Skeletal muscle tissue (tissue), 4 donors: Measurements from ENCODE around the gene DPY19L1. TPM values are rescaled to one million over a fixed set of nuclear protein-coding genes. Genes with fewer than 3 reads are reported as not detected.
"Not testable (repeated sequence)": the region's sequence is repeated elsewhere in the genome, so short reads cannot be mapped to it uniquely, and the experiment has no call there.

Experiments
- H3K27ac ChIP-seq: one replicate; pipeline ENCODE4 v1.7.0; 2013; ENCODE audit warnings: mild to moderate bottlenecking, low read depth, low read length, inconsistent platforms
- H3K27me3 ChIP-seq, 3 donors: one replicate each; pipeline ENCODE4 v1.7.0; 2013; ENCODE audit warnings: low read length in 3 of 3; ENCODE audit not compliant: control insufficient read depth in 3 of 3, insufficient read depth in 3 of 3
- H3K36me3 ChIP-seq, 3 donors: one replicate each; pipeline ENCODE4 v1.7.0; 2013; ENCODE audit warnings: low read length in 3 of 3; ENCODE audit not compliant: control insufficient read depth in 3 of 3, insufficient read depth in 3 of 3
- H3K4me1 ChIP-seq, 3 donors: one replicate each; pipeline ENCODE4 v1.7.0; 2013; ENCODE audit warnings: low read length in 3 of 3, mild to moderate bottlenecking in 3 of 3; ENCODE audit not compliant: control insufficient read depth in 3 of 3, insufficient read depth in 3 of 3
- H3K4me3 ChIP-seq, 3 donors: one replicate each; pipeline ENCODE4 v1.7.0; 2013; ENCODE audit warnings: low read length in 3 of 3
- H3K9ac ChIP-seq, 3 donors: one replicate each; pipeline ENCODE4 v1.7.0; 2013; ENCODE audit warnings: low read length in 3 of 3, mild to moderate bottlenecking in 3 of 3, moderate library complexity in 2 of 3, low read depth in 1 of 3
- H3K9me3 ChIP-seq, 3 donors: one replicate each; pipeline ENCODE4 v1.7.0; 2013; ENCODE audit warnings: low read length in 3 of 3; ENCODE audit not compliant: control insufficient read depth in 3 of 3
- total RNA-seq: library from RNA; depleted of rRNA; stranded (reverse); fragments of >200 nt; gene quantifications from one replicate; pipeline ENCODE4 v1.2.3, GENCODE V29; 2014
- donor health status: Osteomylitis.

Gene DPY19L1
- total RNA-seq, 1 donor from 2014 or later = 20.4 TPM

GRCh38 chr7:35019179-35019729 lies 18.0 kb downstream of the DPY19L1 start:
- Histone ChIP-seq H3K9me3 (no peaks in the 10 kb centered on the region), H3K27ac (no peak overlapping the region), H3K9ac (no peak overlapping the region), H3K27me3 (no peaks in the 10 kb centered on the region), H3K36me3 (peaks cover 0 to 2% (median 0%) of the 10 kb centered on the region in 3 donors), H3K4me3 (no peak overlapping the region), H3K4me1 (no peaks in the 10 kb centered on the region)

DNA sequence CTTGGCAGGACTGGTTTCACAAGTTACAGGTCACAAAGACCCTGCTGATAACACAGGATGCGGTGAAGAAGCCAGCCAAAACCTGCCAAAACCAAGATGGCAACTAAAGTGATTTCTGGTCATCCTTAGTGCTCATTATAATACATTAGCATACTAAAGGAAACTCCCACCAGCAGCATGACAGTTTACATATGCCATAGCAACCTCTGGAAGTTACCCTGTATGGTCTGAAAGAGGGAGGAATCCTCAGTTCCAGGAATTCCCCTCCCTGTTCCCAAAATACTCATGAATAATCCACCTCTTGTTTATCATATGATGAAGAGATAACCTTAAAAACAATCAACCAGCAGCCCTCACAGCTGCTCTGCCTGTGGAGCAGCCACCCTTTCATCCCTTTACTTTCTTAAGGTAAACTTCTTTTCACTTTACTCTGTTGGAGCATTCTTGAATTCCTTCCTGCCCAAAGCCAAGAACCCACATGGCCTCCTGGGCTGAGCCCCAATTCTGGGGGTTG lies 21.9 kb downstream of the DPY19L1 start:
- Histone ChIP-seq H3K4me1 (no peaks in the 10 kb centered on the region), H3K36me3 (peaks cover 4 to 6% (median 5%) of the 10 kb centered on the region in 3 donors), H3K9ac (no peak overlapping the region), H3K27ac (no peak overlapping the region), H3K9me3 (no peaks in the 10 kb centered on the region), H3K4me3 (no peak overlapping the region), H3K27me3 (no peaks in the 10 kb centered on the region)

GRCh38 chr7:35012160-35012559 lies 25.1 kb downstream of the DPY19L1 start:
- no peaks in the 10 kb centered on the region for H3K27me3 ChIP-seq
- no peak overlapping the region for H3K9ac ChIP-seq
- no peaks in the 10 kb centered on the region for H3K4me1 ChIP-seq
- peaks cover 4 to 6% (median 5%) of the 10 kb centered on the region in 3 donors for H3K36me3 ChIP-seq
- H3K27ac ChIP-seq = no peak overlapping the region
- no peaks in the 10 kb centered on the region for H3K9me3 ChIP-seq
- H3K4me3 ChIP-seq = no peak overlapping the region

- Histone ChIP-seq H3K27ac (no peak overlapping the region), H3K36me3 (peaks cover 4 to 6% (median 5%) of the 10 kb centered on the region in 3 donors), H3K9ac (no peak overlapping the region), H3K4me3 (no peak overlapping the region), H3K27me3 (no peaks in the 10 kb centered on the region), H3K9me3 (no peaks in the 10 kb centered on the region), H3K4me1 (no peaks in the 10 kb centered on the region)
Measured at GRCh38 chr7:35011085-35011484, 26.2 kb downstream of the DPY19L1 start.

DNA sequence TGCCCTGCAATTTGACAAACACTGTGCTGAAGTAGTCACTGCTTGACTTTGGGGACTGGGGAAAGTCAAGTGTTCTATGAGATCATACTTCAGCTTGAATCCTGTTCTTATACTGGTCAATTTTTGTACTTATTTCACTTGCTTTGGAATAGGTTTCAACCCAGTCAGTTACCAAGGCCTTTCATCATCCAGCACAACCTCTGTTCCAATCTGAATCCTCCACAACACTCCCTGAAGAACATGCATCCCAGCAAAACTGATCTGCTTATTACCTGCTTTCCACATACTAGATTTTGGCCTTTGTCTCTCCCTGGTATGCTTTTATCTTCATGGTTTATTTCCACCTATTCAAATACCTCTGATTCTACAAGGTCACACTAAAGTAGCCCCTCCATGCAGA lies 29.5 kb downstream of the DPY19L1 start:
- H3K36me3 ChIP-seq = peaks cover 3 to 6% (median 4%) of the 10 kb centered on the region in 3 donors
- H3K27ac ChIP-seq = no peak overlapping the region

GRCh38 chr7:35004531-35005095 lies 32.7 kb downstream of the DPY19L1 start:
- no peaks in the 10 kb centered on the region for H3K36me3 ChIP-seq
- H3K4me3 ChIP-seq = no peak overlapping the region
- no peak overlapping the region for H3K9ac ChIP-seq
- H3K4me1 ChIP-seq = no peaks in the 10 kb centered on the region
- H3K9me3 ChIP-seq = no peaks in the 10 kb centered on the region
- no peaks in the 10 kb centered on the region for H3K27me3 ChIP-seq
- no peak overlapping the region for H3K27ac ChIP-seq

More for the DNA sequence above, 29.5 kb downstream of the DPY19L1 start:
- H3K9me3 ChIP-seq = no peaks in the 10 kb centered on the region
- no peak overlapping the region for H3K4me3 ChIP-seq
- H3K9ac ChIP-seq = no peak overlapping the region
- H3K4me1 ChIP-seq = no peaks in the 10 kb centered on the region
- no peaks in the 10 kb centered on the region for H3K27me3 ChIP-seq

GRCh38 chr7:35003679-35004303 lies 33.5 kb downstream of the DPY19L1 start:
- no peaks in the 10 kb centered on the region for H3K4me1 ChIP-seq
- no peaks in the 10 kb centered on the region for H3K9me3 ChIP-seq
- H3K27ac ChIP-seq = no peak overlapping the region
- H3K4me3 ChIP-seq = no peak overlapping the region
- H3K9ac ChIP-seq = no peak overlapping the region
- H3K27me3 ChIP-seq = no peaks in the 10 kb centered on the region
- no peaks in the 10 kb centered on the region for H3K36me3 ChIP-seq

- not testable (repeated sequence) for H3K9ac ChIP-seq, H3K27ac ChIP-seq, H3K4me3 ChIP-seq, H3K27me3 ChIP-seq, H3K9me3 ChIP-seq, H3K36me3 ChIP-seq, H3K4me1 ChIP-seq
Measured at GRCh38 chr7:35003177-35003650, 34.1 kb downstream of the DPY19L1 start.

DNA sequence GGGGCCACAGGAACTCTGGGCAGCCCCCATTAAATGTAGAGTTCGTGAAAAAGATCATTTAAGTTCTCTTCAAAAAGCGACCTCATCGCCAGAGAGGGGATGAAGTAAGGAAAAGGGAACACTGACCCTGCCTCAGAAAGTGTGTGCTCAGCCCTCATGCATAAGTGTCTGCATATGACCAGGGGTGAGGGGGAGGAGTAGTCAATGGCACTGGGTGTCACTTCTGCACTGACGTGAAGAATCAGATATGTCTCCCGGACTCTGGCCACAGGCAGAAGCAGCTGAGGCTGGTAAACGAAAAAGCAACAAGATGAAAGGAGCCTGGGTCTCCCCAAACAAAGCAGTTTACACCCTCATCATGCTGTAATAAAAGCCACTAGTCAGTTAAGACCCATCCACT lies 39.0 kb downstream of the DPY19L1 start:
- not testable (repeated sequence) for H3K4me3 ChIP-seq, H3K27me3 ChIP-seq, H3K4me1 ChIP-seq, H3K36me3 ChIP-seq, H3K9me3 ChIP-seq, H3K27ac ChIP-seq, H3K9ac ChIP-seq

- H3K9me3 ChIP-seq, H3K27me3 ChIP-seq, H3K4me3 ChIP-seq, H3K27ac ChIP-seq, H3K36me3 ChIP-seq, H3K4me1 ChIP-seq, H3K9ac ChIP-seq: not testable (repeated sequence)
Measured at GRCh38 chr7:34996423-34997090, 40.7 kb downstream of the DPY19L1 start.
